HPDE6-E6E7 (cell line): ENCODE results near the gene LDAH.
"Not testable (repeated sequence)": the region's sequence is repeated elsewhere in the genome, so short reads cannot be mapped to it uniquely, and the experiment has no call there.

Source experiments
- DNase-seq: peaks from one replicate; pipeline ENCODE4 v3.0.0; 2011; ENCODE audit warnings: missing footprints; ENCODE audit errors: extremely low spot score

Gene LDAH

DNA sequence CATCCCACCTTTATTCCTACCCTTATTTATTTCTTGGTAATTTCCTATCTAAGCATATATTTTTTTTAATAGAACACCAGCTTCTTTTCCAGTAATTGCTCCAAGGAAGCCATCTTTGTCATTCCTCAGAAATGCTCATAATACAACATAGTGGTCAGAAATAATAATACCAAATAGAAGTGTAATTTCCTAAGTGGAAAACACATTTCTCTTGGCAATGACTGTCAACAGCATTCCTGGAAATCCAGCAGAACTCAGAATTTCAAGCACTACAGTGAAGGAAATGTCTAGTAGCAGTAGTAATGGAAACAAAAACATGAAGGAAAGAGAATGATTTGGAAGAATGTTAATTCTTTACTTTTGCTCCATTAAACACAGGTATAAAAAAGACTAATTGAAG, 99.4 kb downstream of the LDAH start:
- no peak for DNase-seq

DNA sequence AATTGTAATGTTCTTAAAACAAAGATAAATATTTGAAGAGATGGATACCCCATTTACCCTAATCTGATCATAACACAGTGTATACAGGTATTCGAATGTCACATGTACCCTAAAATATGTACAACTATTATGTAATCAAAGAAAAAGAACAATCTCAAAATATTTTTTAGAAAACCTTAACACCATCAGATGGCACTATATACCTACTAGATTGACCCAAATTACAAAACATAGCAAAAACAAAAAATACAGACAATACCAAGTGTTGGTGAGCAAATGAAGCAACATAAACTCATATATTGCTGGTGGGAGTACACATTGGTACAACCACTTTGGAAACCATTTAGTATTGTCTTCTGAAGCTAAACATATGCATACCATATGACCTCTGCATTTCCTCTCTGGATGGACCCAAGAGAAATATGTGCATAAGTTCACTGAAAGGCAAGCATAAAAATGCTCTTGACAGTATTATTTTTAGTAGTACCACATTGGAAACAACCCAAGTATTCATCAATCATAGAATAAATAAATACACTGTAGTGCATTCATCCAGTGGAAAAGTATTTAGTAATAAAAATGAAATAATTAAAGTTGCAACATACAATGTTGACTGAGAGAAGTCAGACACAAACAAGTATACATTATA, 100.2 kb downstream of the LDAH start:
- DNase-seq, result no peak

DNA sequence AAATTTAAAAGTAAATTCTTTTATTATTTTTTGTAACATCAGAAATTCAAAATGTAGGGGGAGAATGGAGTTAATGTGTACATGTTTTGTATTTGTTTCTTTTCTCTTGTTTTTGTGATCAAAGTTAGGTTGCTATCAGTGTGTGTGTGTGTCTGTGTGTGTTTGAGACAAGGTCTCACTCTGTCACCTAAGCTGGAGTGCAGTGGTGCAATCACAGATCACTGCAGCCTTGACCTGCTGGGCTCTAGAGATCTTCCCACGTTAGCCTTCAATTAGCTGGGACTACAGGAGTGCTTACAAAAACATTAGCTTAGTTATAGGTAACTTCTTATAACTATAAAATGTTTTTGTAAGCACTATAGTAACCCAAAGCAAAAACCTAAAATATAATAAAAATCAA, 105.3 kb downstream of the LDAH start:
- no peak for DNase-seq

DNA sequence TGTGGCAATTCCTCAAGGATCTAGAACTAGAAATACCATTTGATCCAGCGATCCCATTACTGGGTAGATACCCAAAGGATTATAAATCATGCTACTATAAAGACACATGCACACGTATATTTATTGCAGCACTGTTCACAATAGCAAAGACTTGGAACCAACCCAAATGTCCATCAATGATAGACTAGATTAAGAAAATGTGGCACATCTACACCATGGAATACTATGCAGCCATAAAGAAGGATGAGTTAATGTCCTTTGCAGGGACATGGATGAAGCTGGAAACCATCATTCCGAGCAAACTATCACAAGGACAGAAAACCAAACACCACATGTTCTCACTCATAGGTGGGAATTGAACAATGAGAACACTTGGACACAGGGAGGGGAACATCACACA, 106.7 kb downstream of the LDAH start:
- DNase-seq, result not testable (repeated sequence)

DNA sequence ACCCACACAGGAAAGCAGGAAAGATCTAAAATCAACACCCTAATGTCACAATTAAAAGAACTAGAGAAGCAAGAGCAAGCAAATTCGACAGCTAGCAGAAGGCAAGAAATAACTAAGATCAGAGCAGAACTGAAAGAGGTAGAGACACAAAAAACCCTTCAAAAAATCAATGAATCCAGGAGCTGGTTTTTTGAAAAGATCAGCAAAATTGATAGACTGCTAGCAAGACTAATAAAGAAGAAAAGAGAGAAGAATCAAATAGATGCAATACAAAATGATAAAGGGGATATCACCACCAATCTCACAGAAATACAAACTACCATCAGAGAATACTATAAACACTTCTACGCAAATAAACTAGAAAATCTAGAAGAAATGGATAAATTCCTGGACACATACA, 108.5 kb downstream of the LDAH start:
- not testable (repeated sequence) for DNase-seq

DNA sequence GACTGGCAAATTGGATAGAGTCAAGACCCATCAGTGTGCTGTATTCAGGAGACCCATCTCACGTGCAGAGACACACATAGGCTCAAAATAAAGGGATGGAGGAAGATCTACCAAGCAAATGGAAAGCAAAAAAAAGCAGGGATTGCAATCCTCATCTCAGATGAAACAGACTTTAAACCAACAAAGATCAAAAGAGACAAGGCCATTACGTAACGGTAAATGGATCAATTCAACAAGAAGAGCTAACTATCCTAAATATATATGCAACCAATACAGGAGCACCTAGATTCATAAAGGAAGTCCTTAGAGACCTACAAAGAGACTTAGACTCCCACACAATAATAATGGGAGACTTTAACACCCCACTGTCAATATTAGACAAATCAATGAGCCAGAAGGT, 109.3 kb downstream of the LDAH start:
- DNase-seq, result not testable (repeated sequence)

DNA sequence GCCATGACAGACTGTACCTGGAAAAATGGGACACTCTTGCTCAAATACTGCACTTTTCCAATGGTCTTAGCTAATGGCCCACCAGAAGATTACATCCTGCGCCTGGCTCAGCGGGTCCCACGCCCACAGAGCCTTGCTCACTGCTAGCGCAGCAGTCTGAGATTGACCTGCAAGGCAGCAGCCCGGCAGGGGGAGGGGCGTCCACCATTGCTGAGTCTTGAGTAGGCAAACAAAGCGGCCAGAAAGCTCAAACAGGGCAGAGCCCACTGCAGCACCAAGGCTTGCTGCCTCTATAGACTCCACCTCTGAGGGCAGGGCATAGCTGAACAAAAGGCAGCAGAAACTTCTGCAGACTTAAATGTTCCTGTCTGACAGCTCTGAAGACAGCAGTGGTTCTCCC, 111.3 kb downstream of the LDAH start:
- not testable (repeated sequence) for DNase-seq

DNA sequence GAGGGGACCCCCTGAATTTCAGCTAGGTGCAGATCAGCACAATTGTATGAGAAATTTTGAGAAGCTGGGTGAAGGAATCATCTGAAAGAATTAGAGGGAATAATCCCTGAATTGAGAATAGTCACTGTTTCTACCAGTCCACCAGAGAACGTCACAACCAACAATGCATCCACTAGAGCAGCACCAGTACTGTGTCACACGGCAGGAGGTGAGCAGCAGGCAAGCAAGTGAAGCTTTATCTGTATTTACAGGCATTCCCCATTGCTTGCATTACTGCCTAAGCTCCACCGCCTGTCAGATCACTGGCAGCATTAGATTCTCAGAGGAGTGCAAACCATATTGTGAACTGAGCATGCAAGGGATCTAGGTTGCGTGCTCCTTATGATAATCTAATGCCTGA, 115.3 kb downstream of the LDAH start:
- no peak for DNase-seq

DNA sequence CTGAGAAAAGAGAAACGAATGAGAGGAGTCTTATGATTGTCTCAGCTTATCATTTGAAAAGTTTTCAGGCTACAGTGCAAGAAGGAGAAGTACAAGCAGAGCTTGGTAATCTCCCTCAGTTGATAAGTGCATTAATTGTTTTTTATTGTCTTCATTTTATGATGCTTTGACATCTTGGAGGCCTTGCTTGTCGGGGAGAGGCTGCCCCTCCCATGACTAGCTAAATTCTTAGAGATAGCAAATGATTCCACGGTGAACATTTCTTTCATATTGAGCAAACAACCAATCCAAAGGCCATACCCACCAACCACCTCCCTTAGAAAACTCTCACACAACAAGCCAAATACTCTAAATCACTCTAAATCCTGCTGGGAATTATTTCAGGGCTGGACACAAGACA, 116.1 kb downstream of the LDAH start:
- DNase-seq, result no peak

DNA sequence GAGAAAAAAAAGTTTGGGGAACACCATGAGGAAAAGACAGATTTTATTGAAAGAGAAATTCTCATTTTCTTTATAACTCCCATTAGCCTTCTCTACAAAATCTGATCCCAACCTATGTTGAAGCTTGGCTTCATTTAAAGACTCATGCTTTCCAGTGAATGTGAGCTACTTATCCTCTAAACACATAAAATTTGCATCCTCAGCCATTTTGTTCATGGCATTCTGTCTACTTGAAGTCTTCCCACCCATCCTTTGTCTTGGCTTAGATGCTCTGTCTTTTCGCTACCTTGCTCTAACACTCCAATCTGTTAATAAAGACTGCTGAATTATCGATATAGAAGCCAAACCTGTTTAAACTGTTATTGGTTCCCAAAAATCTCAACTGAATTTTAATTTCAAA, 116.7 kb downstream of the LDAH start:
- no peak for DNase-seq

DNA sequence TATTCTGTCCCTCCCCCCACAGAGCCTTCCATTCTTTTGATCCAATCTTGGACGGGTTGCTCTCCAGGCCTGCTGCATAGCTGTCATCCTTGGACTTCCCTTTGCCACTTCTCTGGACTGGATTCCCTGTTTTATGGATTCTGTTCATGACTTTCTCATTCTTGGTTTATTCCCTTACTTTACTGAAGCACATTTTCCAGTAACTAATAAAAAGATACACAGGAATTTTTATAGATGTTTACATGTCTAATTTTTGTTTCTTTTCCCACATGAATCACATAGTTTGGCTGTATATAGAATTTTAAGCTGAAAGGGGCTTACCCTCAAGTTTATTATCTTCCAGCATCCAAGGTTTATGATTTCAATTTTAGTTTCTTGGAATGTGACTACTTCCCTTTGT, 118.0 kb downstream of the LDAH start:
- no peak for DNase-seq

DNA sequence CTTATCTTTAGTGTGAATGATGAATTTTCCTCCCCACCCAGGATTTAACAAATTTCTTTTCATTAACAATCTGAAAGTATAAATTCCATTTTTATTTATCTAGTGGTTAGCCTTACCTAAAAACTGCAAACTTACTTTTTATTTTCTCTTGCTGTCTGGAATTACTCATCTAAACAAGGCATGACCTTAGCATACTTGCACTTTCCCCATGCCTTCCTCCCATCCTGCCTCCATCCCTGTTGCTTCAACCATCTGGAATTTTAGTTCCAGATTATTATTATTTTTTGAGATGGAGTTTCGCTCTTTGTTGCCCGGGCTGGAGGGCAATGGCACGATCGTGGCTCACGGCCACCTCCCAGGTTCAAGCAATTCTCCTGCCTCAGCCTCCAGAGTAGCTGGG, 120.3 kb downstream of the LDAH start:
- no peak for DNase-seq

DNA sequence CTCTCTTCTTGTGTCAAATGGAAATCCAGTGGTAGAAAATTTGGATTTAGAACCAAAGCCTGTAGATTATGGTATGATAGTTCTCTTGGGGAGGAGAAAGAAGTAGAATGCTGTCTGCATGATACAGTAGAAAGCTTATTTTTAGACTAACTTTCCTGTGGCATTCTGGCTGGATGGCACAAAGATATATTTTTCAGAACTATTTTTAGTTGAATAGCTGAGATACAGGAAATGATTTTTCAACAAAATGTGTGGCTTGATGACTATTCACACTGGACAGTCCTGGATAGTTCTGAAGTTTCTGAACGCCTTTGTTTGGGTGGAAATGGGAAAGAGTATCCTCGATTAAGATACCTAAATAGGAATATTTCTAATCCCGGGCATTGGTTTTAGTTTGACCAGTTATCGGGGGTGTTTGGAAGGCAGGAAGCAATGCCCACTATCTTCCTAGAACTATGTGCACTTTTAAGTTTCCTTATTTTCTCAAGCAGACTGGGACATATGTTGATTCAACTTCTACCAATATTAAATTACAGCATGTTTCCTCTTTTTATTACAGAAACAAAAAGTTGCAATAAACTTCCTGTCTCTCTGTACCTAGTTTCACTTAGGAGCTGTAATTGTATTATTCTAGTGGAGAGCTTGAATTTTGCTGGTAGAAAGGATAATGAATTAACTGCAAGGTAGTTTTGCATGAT, 123.8 kb downstream of the LDAH start:
- DNase-seq, result no peak

DNA sequence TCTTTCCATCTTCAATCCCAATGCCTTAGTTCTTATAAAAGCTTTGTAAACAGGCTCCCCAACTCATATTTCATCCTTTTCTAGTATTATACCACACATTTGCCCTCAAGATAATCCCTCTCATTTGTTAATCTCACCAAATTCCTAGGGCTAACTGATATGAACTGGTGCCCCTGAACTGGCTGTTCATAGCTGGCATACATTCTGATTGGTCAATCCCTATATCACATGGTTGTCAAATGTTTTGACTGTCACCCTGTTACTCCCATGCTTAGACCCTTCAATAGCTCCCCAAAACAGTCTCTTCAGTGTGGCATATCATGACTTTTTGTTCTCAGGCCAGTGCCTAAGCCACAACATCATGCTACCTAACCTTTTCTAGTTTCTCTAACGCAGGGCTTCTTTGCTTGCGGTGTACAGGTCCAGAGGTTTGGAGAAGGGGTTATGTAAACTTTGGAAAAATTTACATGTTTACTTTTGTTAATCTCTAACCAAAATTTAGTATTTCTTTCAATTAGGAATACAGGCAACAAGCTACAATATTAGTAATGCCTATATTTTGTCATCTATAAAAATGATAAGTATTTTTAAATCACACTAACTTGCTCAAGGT, 125.5 kb downstream of the LDAH start:
- DNase-seq, result no peak

DNA sequence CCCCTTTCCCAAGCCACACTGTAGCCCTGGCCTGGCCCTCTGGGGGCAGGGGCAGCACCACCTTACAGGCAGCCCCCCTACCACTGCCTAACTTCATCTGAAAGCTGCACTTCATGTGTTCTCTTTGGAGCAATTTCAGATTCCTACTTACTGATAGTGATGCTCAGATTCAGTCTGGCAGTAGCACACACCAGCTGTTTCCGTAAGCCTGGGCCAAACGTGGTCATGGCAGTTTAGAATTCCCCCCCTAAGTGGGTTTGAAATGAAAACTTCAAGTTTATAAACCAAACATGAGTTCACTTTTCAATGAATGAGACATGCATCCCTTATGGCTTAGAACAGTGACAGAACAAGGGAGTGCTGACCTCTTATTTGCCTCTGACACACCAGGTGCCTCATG, 126.5 kb downstream of the LDAH start:
- DNase-seq, result no peak

DNA sequence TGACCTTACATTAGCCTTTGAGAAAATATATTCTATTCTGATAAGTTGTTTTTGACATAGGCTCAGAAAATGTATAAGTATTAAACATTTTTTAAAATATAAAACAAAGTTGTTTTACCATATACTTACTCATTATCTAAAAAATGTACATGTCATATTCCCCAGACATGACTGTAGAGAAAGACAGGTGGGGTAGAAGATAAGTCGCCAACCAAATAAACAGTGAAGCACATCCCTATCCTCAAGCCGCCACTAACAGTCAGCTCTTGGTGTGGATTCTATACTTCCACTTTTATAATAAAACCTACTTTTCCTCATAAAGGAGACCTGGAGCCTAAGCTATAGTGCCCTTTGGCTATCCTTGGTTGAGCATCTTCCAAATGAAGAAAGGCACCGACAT, 129.6 kb downstream of the LDAH start:
- DNase-seq, result no peak

DNA sequence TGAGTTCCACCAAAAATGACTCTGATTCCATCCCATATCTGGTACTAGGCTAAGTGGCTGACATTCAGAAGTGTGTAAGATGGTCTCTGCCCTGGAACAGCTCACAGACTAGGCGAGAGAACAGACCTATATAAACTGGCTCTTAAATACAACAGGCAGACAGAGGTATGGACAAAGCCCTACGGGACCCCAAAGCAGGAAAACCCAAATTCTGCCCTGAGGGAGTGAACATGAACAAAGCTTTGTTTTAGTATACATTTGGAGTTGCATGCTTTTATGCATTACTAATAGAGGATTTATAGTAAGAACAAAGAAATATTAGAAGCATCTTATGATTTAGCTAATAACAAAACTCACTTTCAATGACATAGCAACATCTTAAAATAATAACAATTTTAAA, 130.8 kb downstream of the LDAH start:
- DNase-seq, result no peak

DNA sequence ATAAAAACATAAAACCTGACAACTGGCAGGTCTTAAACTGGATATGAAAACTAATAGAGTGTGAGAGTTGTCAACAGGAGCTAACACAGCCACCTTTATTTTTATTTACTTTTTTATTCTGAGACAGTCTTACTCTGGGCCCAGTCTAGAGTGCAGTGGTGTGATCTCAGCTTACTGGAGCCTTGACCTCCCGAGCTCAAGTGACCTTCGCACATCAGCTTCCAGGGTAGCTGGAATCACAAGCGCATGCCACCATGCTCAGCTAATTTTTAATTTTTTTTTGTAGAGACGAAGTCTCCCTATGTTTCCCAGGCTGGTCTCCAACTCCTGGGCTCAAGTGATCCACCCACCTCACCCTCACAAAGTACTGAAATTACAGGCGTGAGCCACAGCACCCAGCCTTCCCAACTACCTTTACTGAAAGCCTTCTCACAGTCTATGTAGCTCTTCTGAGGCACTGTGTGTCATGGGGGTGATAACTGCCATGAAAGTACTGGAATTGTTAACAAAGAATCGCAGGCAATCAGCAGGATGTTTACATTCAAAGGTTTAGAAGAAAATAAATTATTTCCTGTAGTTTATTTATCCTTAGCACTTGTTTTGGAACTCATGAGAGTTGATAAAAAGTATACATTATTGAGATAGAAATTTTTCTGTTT, 131.7 kb downstream of the LDAH start:
- DNase-seq, result no peak

DNA sequence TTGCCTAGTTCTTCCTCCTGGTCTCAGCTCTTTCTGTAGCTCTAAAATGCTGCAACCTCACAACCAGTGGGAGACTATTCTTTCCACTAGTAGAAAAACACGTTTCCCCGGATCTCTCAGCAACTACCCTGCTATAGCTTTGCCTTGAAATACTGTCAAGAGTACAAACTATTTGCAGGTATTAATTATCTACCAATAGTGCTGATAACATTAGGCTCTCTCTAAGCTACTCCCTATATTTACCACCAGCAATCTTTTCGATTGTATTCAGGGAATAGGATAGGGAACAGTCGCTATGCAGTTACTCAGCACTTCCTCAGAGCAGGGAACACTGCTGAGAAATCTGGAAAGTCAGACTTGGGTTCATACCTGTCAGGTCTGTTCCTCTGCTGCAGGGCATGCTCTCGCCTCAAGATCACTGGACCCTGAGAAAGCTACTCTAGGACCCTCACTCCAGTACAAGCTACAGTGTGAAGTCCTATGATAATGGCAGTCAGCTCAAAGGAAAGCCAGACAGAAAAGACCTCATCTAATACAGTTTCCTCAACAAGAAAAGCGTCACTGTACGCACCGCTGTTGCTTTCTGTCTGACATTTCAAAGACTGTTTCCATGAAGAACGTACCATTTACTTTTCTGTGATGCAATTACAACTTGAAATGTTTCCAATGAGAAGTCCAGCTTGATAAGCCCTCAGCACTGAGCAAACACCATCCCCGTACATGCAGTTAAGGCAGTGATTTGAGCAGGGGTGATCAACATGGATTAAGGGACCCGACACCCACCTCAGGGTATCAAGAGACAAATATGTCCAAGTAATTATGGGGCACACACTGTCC, 133.3 kb downstream of the LDAH start:
- no peak for DNase-seq

DNA sequence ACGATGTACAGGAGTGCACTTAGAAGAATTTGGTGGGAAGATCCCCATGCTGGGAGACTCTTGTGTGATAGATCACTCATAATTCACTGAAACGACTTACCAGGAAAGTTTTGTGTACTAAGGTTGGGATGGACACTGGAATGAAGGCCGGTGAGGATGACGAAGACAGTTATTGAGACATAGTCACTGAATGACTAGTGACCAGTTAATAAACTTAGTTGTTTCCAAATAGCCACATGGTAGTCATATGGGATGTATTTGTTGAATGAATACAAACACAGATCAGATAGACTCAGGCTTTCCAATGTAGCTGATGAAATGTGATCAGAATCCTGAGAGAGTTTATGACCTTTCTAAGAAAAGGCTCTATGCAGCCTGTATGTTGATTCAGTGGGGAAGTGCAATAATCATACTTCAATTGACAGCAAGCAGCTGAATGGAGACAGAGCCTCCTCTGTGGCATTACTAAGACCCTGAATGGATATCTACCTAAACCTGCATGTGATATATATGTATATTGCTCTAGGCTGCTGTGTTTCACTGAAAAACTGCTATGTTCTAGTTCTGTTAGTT, 135.6 kb downstream of the LDAH start:
- DNase-seq, result no peak

DNA sequence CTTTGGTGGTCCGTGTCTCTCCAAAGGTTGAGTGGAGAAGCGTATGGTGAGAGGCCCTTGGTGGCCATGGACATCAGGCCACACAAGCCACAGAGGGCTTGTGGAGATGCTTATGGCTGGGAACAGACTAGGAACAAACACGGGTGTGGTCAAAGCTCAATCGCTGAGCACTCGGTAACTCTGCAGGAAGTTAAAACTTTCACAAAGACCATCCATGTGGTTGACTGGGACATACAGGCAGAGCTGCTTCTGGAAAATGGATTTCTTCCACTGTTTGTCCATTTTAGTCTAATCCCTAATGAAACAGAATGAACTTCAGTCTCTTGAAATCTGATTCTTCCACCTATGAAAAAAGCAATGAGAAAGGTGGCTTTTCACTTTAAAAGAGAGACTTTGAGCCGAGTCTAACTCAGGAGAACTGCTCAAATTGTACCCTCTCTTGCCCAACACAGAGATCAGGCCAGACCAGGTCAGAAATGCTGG, 138.3 kb downstream of the LDAH start:
- no peak for DNase-seq
